Body of pancreas (tissue), 4 donors: ENCODE results near the gene ACSL1. TPM values are rescaled to one million over a fixed set of nuclear protein-coding genes. Genes with fewer than 3 reads are reported as not detected.
A peak's percentile ranks its signal among the peaks of the same experiment; 100 is the strongest.

Source experiments
- ATAC-seq: fragments of 150-250 bp; one replicate; pipeline ENCODE4 v1.9.1; 2016
- DNase-seq, 4 donors: peaks; one replicate each; pipeline ENCODE4 v3.0.0-alpha.2; 2019
- H3K27ac ChIP-seq, 4 donors: fragments of 200-600 bp; sonication (generic); 1 replicate in 3 of 4; 2 replicates in 1 of 4; pipeline versions ENCODE4 v1.5.1 to v1.6.1; 2016 to 2019; ENCODE audit warnings: mild to moderate bottlenecking in 1 of 4, mixed read lengths in 1 of 4, moderate library complexity in 1 of 4
- H3K27me3 ChIP-seq, 2 donors: fragments of 200-600 bp; sonication (generic); one replicate each; pipeline ENCODE4 v1.6.0; 2016; ENCODE audit warnings: mild to moderate bottlenecking in 1 of 2
- H3K36me3 ChIP-seq, 2 donors: fragments of 200-600 bp; sonication (generic); replicated peaks in 1 of 2; 2 replicates each; pipeline ENCODE4 v1.5.1; 2016; ENCODE audit warnings: low read depth in 2 of 2; ENCODE audit not compliant: insufficient read depth in 1 of 2
- H3K4me1 ChIP-seq: fragments of 200-600 bp; sonication (generic); one replicate; pipeline ENCODE4 v1.6.0; 2016
- H3K4me3 ChIP-seq, 2 donors: fragments of 200-600 bp; sonication (generic); 1 replicate in 1 of 2; 2 replicates in 1 of 2; pipeline ENCODE4 v1.5.1; 2016 to 2019
- H3K9me3 ChIP-seq, 3 donors: fragments of 200-600 bp; sonication (generic); 1 replicate in 2 of 3; 2 replicates in 1 of 3; pipeline ENCODE4 v1.5.1; 2016
- POLR2A ChIP-seq, 3 donors: fragments of 450-650 bp; IDR thresholded peaks; one replicate each; pipeline ENCODE4 v1.6.1; 2016; ENCODE audit warnings: antibody characterized with exemption in 3 of 3, mild to moderate bottlenecking in 2 of 3
- WGBS, 2 donors: methylation state at CpG; one replicate each; pipeline ENCODE4 v1.1.5; 2017; 5-methylcytosine and 5-hydroxymethylcytosine counted together
- intact Hi-C: fragments of 100-400 bp; cut with DNase I; formaldehyde crosslinking; loops from one replicate; pipeline ENCODE4 v1.15.1; 2023
- total RNA-seq, 2 donors: library from RNA; depleted of rRNA; stranded (reverse); fragments of >200 nt; gene quantifications; one replicate each; pipeline ENCODE4 v1.1.0, GENCODE V29; 2016
- TF ChIP-seq, protein P1 (sequence below), 7 experiments: fragments of 450-650 bp in 4 of 7; fragments of 200-600 bp in 3 of 7; sonication (generic) in 3 of 7; IDR thresholded peaks; one replicate each; pipeline ENCODE4 v1.5.1; 2016 to 2019; ENCODE audit warnings: antibody characterized with exemption in 7 of 7

ACSL1 gene
- total RNA-seq, 2 donors from 2014 or later = 36.6 to 193 TPM

DNA sequence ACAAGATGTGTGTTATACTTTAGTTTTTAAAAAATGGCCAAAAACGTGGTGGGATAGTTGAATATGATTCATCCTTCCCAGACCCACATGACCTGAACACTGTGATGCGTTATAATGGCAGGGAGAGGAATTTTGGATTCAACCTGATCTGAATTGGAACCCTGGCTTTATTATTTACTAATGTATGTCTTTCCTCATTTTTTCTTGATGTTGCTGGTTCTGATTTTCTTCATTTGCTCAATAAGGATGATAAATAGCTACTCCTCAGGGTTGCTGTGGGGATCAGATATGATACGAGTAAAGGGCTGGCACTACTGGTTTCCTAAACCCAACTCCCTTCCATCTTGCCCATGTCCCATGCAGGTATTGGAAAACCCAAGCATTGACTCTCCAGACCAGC, 24.2 kb upstream of the ACSL1 start:
- no peak for DNase-seq
- intact Hi-C loops = no loop called here
- H3K27ac ChIP-seq = peak overlapping the region in 2 of 4 donors; percentile 2 to 36
- H3K4me1 ChIP-seq = no peaks in the 10 kb centered on the region
- 59 to 71% methylated on average over 3 of the region's 3 CpGs for WGBS, 2 donors
- H3K4me3 ChIP-seq = no peak overlapping the region
- H3K27me3 ChIP-seq = no peaks in the 10 kb centered on the region
- no peaks in the 10 kb centered on the region for H3K9me3 ChIP-seq
- H3K36me3 ChIP-seq = no peaks in the 10 kb centered on the region
- TF ChIP-seq, protein P1, sequence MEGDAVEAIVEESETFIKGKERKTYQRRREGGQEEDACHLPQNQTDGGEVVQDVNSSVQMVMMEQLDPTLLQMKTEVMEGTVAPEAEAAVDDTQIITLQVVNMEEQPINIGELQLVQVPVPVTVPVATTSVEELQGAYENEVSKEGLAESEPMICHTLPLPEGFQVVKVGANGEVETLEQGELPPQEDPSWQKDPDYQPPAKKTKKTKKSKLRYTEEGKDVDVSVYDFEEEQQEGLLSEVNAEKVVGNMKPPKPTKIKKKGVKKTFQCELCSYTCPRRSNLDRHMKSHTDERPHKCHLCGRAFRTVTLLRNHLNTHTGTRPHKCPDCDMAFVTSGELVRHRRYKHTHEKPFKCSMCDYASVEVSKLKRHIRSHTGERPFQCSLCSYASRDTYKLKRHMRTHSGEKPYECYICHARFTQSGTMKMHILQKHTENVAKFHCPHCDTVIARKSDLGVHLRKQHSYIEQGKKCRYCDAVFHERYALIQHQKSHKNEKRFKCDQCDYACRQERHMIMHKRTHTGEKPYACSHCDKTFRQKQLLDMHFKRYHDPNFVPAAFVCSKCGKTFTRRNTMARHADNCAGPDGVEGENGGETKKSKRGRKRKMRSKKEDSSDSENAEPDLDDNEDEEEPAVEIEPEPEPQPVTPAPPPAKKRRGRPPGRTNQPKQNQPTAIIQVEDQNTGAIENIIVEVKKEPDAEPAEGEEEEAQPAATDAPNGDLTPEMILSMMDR (IDR thresholded peaks at IDR 0.05) = no peak
- no peak for TF ChIP-seq POLR2A (IDR thresholded peaks at IDR 0.05)
- no peak for ATAC-seq

DNA sequence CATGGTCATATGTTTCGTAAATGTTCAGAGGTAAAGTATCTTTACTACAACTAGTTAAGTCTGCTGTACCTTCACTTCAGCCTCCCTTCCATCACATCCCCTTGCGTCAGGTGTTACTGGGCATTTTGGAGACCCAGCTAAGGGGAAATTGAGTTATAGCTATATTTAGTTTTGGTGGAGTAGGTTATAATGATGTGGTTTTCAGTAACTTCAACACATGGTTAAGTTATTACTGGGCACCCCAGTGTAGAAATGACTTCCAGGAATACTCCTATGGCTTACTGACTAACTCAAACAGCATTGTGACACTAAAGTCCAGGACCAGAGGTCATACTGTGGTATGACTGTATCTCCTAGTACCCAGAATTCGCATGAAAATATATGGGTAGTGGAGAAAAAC, 23.4 kb upstream of the ACSL1 start:
- Histone ChIP-seq H3K27me3 (no peaks in the 10 kb centered on the region), H3K27ac (no peak overlapping the region), H3K4me1 (no peaks in the 10 kb centered on the region), H3K4me3 (no peak overlapping the region), H3K36me3 (no peaks in the 10 kb centered on the region), H3K9me3 (no peaks in the 10 kb centered on the region)
- ATAC-seq (no peak), DNase-seq (no peak)
- intact Hi-C loops = no loop called here
- TF ChIP-seq, protein P1 (IDR thresholded peaks at IDR 0.05) = no peak
- TF ChIP-seq POLR2A (IDR thresholded peaks at IDR 0.05) = no peak
- 59 to 84% methylated on average over 3 of the region's 3 CpGs for WGBS, 2 donors

DNA sequence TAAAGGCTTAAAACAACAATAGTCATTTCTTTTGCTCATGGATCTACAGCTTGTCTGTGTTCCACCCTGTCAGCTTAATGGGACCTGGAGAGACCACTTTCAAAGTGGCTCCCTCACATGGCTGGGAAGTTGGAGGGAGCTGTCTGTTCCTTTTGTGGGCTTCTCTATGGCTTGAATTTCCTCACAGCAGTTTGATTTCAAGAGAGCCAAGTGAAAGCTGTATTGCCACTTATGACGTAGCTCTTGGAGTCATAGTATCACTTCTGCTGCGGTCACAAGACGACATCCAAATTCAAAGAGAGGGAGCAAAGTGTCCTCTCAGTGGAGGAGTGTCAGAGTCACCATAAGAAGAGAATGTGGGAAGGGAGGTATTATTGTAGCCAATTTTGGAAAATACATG, 22.7 kb upstream of the ACSL1 start:
- Histone ChIP-seq H3K27ac (no peak overlapping the region), H3K27me3 (no peaks in the 10 kb centered on the region), H3K4me1 (no peaks in the 10 kb centered on the region), H3K9me3 (no peaks in the 10 kb centered on the region), H3K4me3 (no peak overlapping the region), H3K36me3 (no peaks in the 10 kb centered on the region)
- intact Hi-C loops = no loop called here
- DNase-seq = peak in 1 of 4 donors; percentile 38
- 51 to 91% methylated on average over 3 of the region's 3 CpGs for WGBS, 2 donors
- peak in 1 of 3 donors; percentile 12 for TF ChIP-seq POLR2A (IDR thresholded peaks at IDR 0.05)
- TF ChIP-seq, protein P1 (IDR thresholded peaks at IDR 0.05) = no peak
- ATAC-seq = no peak

DNA sequence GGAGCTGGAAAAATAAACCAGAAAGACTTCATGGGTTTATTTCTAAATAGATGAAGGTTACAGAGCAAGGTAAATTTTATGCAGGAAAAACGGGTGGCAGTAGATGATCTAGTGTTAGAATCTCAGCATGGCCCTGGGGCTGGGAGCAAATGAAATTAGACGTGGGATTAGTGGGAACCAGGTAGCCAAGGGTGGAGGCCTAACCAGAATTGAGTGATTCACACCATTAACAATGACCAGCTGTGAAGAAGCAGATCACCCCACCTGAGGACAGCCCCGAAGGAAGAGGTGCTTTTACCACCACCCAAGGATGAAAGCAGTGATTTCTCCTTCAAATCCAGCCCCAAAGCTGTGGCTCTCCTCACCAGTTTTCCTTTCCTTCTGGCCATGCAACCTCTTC, 20.8 kb upstream of the ACSL1 start:
- Histone ChIP-seq H3K4me3 (no peak overlapping the region), H3K27ac (no peak overlapping the region), H3K9me3 (no peaks in the 10 kb centered on the region), H3K27me3 (no peaks in the 10 kb centered on the region), H3K36me3 (no peaks in the 10 kb centered on the region), H3K4me1 (no peaks in the 10 kb centered on the region)
- DNase-seq (no peak), ATAC-seq (no peak)
- WGBS, 2 donors = 73 to 81% methylated on average over 3 of the region's 3 CpGs
- TF ChIP-seq POLR2A (IDR thresholded peaks at IDR 0.05) = no peak
- TF ChIP-seq, protein P1 (IDR thresholded peaks at IDR 0.05) = no peak
- intact Hi-C loops = no loop called here

DNA sequence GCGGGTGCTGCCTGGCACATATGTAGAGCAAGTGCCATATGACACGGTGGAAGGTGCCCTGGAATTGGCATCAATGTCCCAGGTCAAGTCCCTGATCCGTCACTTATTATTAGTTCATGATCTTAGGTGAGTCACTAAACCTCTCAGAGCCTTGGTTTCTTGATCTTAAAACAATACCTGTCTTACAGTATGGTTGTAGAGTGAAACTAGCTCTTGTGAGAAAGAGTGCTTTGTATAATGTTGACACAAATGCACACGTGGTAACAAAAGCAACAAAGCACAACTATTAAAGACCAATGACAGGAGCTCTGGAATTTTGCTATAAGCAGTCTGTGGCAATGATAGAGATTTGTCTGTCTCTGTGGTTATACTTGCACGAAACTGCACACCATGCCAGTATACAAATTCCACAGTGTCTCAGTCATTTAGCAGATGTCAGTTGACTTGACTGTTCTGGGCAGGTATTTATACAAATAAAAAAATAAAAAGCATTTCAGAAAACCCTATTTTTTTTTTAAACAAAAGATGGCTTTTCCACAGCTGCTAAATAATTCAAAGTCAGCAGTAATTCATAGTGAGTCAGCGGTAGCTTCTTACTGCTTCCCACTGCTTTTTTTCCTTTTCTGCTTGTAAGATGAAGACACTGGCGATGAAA, 19.7 kb upstream of the ACSL1 start:
- Histone ChIP-seq H3K27me3 (no peaks in the 10 kb centered on the region), H3K27ac (no peak overlapping the region), H3K4me3 (no peak overlapping the region), H3K36me3 (no peaks in the 10 kb centered on the region), H3K9me3 (no peaks in the 10 kb centered on the region), H3K4me1 (no peaks in the 10 kb centered on the region)
- DNase-seq = no peak
- 63 to 75% methylated on average over 7 of the region's 7 CpGs for WGBS, 2 donors
- no peak for ATAC-seq
- intact Hi-C loops = no loop called here
- no peak for TF ChIP-seq POLR2A (IDR thresholded peaks at IDR 0.05)
- TF ChIP-seq, protein P1 (IDR thresholded peaks at IDR 0.05) = no peak
